ENCODE results near the gene BRME1.
A peak's percentile ranks its signal among the peaks of the same experiment; 100 is the strongest.

The BRME1 gene

GRCh38 chr19:13841086-13841961 is 64.6 kb downstream of the BRME1 start:
- DNase-seq (ENCODE audit: low read depth in 2 of 2), result peak; percentile 49 to 53
- no peak for TF ChIP-seq CTCF (IDR thresholded peaks at IDR 0.05; ENCODE audit: low read depth, low read length)

GRCh38 chr19:13840305-13841085 is 65.4 kb downstream of the BRME1 start:
- peak overlapping the region; percentile 88 to 96 for H3K4me3 ChIP-seq (replicated peaks in 1 of 2; ENCODE audit: low read depth in 2 of 2, low read length in 2 of 2)
- DNase-seq (ENCODE audit: low read depth in 2 of 2), result peak; percentile 54 to 55
- TF ChIP-seq CTCF (IDR thresholded peaks at IDR 0.05; ENCODE audit: low read depth, low read length), result no peak

More at GRCh38 chr19:13841086-13841961, 64.6 kb downstream of the BRME1 start:
- H3K4me3 ChIP-seq (replicated peaks in 1 of 2; ENCODE audit: low read depth in 2 of 2, low read length in 2 of 2), result peak overlapping the region; percentile 88 to 96

GRCh38 chr19:13839938-13840304 is 66.0 kb downstream of the BRME1 start:
- DNase-seq (ENCODE audit: low read depth in 2 of 2), result peak in 1 of 2 donors; percentile 73
- H3K4me3 ChIP-seq (replicated peaks in 1 of 2; ENCODE audit: low read depth in 2 of 2, low read length in 2 of 2), result peak overlapping the region; percentile 88 to 96
- TF ChIP-seq CTCF (IDR thresholded peaks at IDR 0.05; ENCODE audit: low read depth, low read length), result no peak

GRCh38 chr19:13839130-13839937 is 66.6 kb downstream of the BRME1 start:
- DNase-seq (ENCODE audit: low read depth in 2 of 2), result peak; percentile 87 to 93
- H3K4me3 ChIP-seq (replicated peaks in 1 of 2; ENCODE audit: low read depth in 2 of 2, low read length in 2 of 2), result peak overlapping the region; percentile 88 to 96
- no peak for TF ChIP-seq CTCF (IDR thresholded peaks at IDR 0.05; ENCODE audit: low read depth, low read length)

- DNase-seq (ENCODE audit: low read depth in 2 of 2), result peak in 1 of 2 donors; percentile 36
Observed at GRCh38 chr19:13838435-13839129, 67.3 kb downstream of the BRME1 start.

More at GRCh38 chr19:13838435-13839129, 67.3 kb downstream of the BRME1 start:
- no peak for TF ChIP-seq CTCF (IDR thresholded peaks at IDR 0.05; ENCODE audit: low read depth, low read length)
- peak overlapping the region; percentile 88 to 96 for H3K4me3 ChIP-seq (replicated peaks in 1 of 2; ENCODE audit: low read depth in 2 of 2, low read length in 2 of 2)

Data from cardiac fibroblast (primary cell).